VCaP (cell line): ENCODE measurements around the gene CYFIP1.

ENCODE experiments used
- H3K27ac ChIP-seq: fragments of 450-650 bp; 2 replicates; pipeline ENCODE4 v1.5.1; 2017
- CTCF ChIP-seq: fragments of 450-650 bp; conservative IDR thresholded peaks from 2 replicates; pipeline ENCODE4 v1.5.1; 2017; ENCODE audit warnings: mild to moderate bottlenecking, moderate library complexity

CYFIP1 gene

GRCh38 chr15:22903427-22903826 is 76.7 kb downstream of the CYFIP1 start:
- no peak for TF ChIP-seq CTCF

GRCh38 chr15:22902981-22903380 is 77.2 kb downstream of the CYFIP1 start:
- TF ChIP-seq CTCF = no peak
- H3K27ac ChIP-seq = no peak overlapping the region

More at GRCh38 chr15:22903427-22903826, 76.7 kb downstream of the CYFIP1 start:
- no peak overlapping the region for H3K27ac ChIP-seq

- TF ChIP-seq CTCF = peak; percentile 31; the same call in 1 of the 2 replicates
- H3K27ac ChIP-seq = no peak overlapping the region
These were observed 77.6 kb downstream of the CYFIP1 start for GRCh38 chr15:22902578-22902977.

GRCh38 chr15:22902046-22902445 is 78.1 kb downstream of the CYFIP1 start:
- no peak for TF ChIP-seq CTCF
- H3K27ac ChIP-seq = no peak overlapping the region

- no peak for TF ChIP-seq CTCF
- no peak overlapping the region for H3K27ac ChIP-seq
These were observed 84.5 kb downstream of the CYFIP1 start for GRCh38 chr15:22895465-22896190.

GRCh38 chr15:22893881-22894280 is 86.3 kb downstream of the CYFIP1 start:
- TF ChIP-seq CTCF = no peak
- no peak overlapping the region for H3K27ac ChIP-seq

GRCh38 chr15:22893081-22893480 is 87.1 kb downstream of the CYFIP1 start:
- TF ChIP-seq CTCF = no peak
- no peak overlapping the region for H3K27ac ChIP-seq
